ENCODE data around the gene AMN.

The AMN gene

GRCh38 chr14:102939820-102940561, 17.5 kb downstream of the AMN start:
- Histone ChIP-seq H3K27ac (no peak overlapping the region), H3K4me3 (no peak overlapping the region)

GRCh38 chr14:102940729-102941362, 18.4 kb downstream of the AMN start:
- no peak overlapping the region for H3K27ac ChIP-seq
- H3K4me3 ChIP-seq, result no peak overlapping the region

- no peak overlapping the region for H3K27ac ChIP-seq
- H3K4me3 ChIP-seq, result no peak overlapping the region
Measured at GRCh38 chr14:102941419-102942011, 19.1 kb downstream of the AMN start.

- Histone ChIP-seq H3K27ac (no peak overlapping the region), H3K4me3 (no peak overlapping the region)
Measured at GRCh38 chr14:102942069-102942468, 19.6 kb downstream of the AMN start.

GRCh38 chr14:102943454-102943853, 21.0 kb downstream of the AMN start:
- Histone ChIP-seq H3K4me3 (no peak overlapping the region), H3K27ac (no peak overlapping the region)

- no peak overlapping the region for H3K27ac ChIP-seq
- no peak overlapping the region for H3K4me3 ChIP-seq
Measured at GRCh38 chr14:102943979-102944378, 21.5 kb downstream of the AMN start.

GRCh38 chr14:102944448-102945330, 22.2 kb downstream of the AMN start:
- H3K4me3 ChIP-seq, result no peak overlapping the region

GRCh38 chr14:102945346-102946130, 23.1 kb downstream of the AMN start:
- H3K27ac ChIP-seq, result no peak overlapping the region
- no peak overlapping the region for H3K4me3 ChIP-seq

More at GRCh38 chr14:102944448-102945330, 22.2 kb downstream of the AMN start:
- H3K27ac ChIP-seq, result no peak overlapping the region

GRCh38 chr14:102947321-102948103, 25.0 kb downstream of the AMN start:
- Histone ChIP-seq H3K27ac (no peak overlapping the region), H3K4me3 (no peak overlapping the region)

GRCh38 chr14:102948698-102949061, 26.2 kb downstream of the AMN start:
- Histone ChIP-seq H3K27ac (no peak overlapping the region), H3K4me3 (no peak overlapping the region)

- Histone ChIP-seq H3K27ac (no peak overlapping the region), H3K4me3 (no peak overlapping the region)
Measured at GRCh38 chr14:102949062-102949800, 26.8 kb downstream of the AMN start.

- H3K4me3 ChIP-seq, result no peak overlapping the region
- H3K27ac ChIP-seq, result peak overlapping the region in 1 of 21 experiments; percentile 41
Measured at GRCh38 chr14:102949801-102950451, 27.5 kb downstream of the AMN start.

- H3K27ac ChIP-seq, result no peak overlapping the region
Measured at GRCh38 chr14:102951034-102951433, 28.6 kb downstream of the AMN start.

GRCh38 chr14:102951799-102952198, 29.3 kb downstream of the AMN start:
- no peak overlapping the region for H3K4me3 ChIP-seq
- H3K27ac ChIP-seq, result no peak overlapping the region

More at GRCh38 chr14:102951034-102951433, 28.6 kb downstream of the AMN start:
- no peak overlapping the region for H3K4me3 ChIP-seq

- H3K27ac ChIP-seq, result no peak overlapping the region
Measured at GRCh38 chr14:102952276-102952675, 29.8 kb downstream of the AMN start.

GRCh38 chr14:102953100-102953499, 30.6 kb downstream of the AMN start:
- no peak overlapping the region for H3K27ac ChIP-seq

More at GRCh38 chr14:102952276-102952675, 29.8 kb downstream of the AMN start:
- H3K4me3 ChIP-seq, result no peak overlapping the region

GRCh38 chr14:102954081-102954789, 31.8 kb downstream of the AMN start:
- Histone ChIP-seq H3K27ac (no peak overlapping the region), H3K4me3 (no peak overlapping the region)

More at GRCh38 chr14:102953100-102953499, 30.6 kb downstream of the AMN start:
- no peak overlapping the region for H3K4me3 ChIP-seq
